ENCODE results near the gene AOC3.
A peak's percentile ranks its signal among the peaks of the same experiment; 100 is the strongest.

Gene AOC3

GRCh38 chr17:42845556-42845917 lies 5.5 kb upstream of the AOC3 start:
- no peaks in the 10 kb centered on the region for H3K79me2 ChIP-seq (ENCODE audit: control insufficient read depth, insufficient read depth, low read length, poor library complexity)
- no peak overlapping the region for H3K14ac ChIP-seq (ENCODE audit: low read length)
- H3K79me1 ChIP-seq (ENCODE audit: low read length) = no peaks in the 10 kb centered on the region
- H3K4me2 ChIP-seq (ENCODE audit: low read length) = no peak overlapping the region
- H3K9ac ChIP-seq (ENCODE audit: low read length) = no peak overlapping the region
- no peak for DNase-seq
- no peaks in the 10 kb centered on the region for H3K4me1 ChIP-seq (ENCODE audit: control insufficient read depth in 1 of 2, insufficient read depth in 2 of 2, low read length in 2 of 2)
- no peak overlapping the region for H2BK120ac ChIP-seq (ENCODE audit: insufficient read depth, low read length, poor library complexity)
- H4K8ac ChIP-seq (ENCODE audit: low read depth, low read length) = no peak overlapping the region
- no peak overlapping the region for H2AFZ ChIP-seq (ENCODE audit: insufficient read depth, low read length, poor library complexity)
- H3K27me3 ChIP-seq (ENCODE audit: insufficient read depth, low read length) = no peaks in the 10 kb centered on the region
- H3K4ac ChIP-seq (ENCODE audit: low read depth, low read length) = no peak overlapping the region
- H3K9me3 ChIP-seq (ENCODE audit: insufficient read depth, low read depth, low read length) = no peaks in the 10 kb centered on the region
- no peak overlapping the region for H2BK12ac ChIP-seq (ENCODE audit: low read length)
- no peak overlapping the region for H2AK5ac ChIP-seq (ENCODE audit: low read length)
- H3K4me3 ChIP-seq (ENCODE audit: low read depth, low read length) = no peak overlapping the region
- no peak overlapping the region for H2BK5ac ChIP-seq (ENCODE audit: low read depth, low read length, poor library complexity)
- no peak overlapping the region for H3K18ac ChIP-seq (ENCODE audit: low read length)
- no peak overlapping the region for H3K23ac ChIP-seq (ENCODE audit: low read length)
- H4K91ac ChIP-seq (ENCODE audit: low read depth, low read length) = no peak overlapping the region
- WGBS (ENCODE audit: extremely low coverage, insufficient coverage, insufficient read length) = no CpG with 5 or more reads among the region's 12 CpGs
- H3K27ac ChIP-seq (ENCODE audit: low read depth, low read length) = no peak overlapping the region
- H4K12ac ChIP-seq (ENCODE audit: low read depth, low read length) = no peak overlapping the region
- H3K36me3 ChIP-seq (ENCODE audit: control insufficient read depth in 1 of 2, insufficient read depth in 2 of 2, low read length in 2 of 2) = peaks cover 37 to 42% of the 10 kb centered on the region in 2 experiments

DNA sequence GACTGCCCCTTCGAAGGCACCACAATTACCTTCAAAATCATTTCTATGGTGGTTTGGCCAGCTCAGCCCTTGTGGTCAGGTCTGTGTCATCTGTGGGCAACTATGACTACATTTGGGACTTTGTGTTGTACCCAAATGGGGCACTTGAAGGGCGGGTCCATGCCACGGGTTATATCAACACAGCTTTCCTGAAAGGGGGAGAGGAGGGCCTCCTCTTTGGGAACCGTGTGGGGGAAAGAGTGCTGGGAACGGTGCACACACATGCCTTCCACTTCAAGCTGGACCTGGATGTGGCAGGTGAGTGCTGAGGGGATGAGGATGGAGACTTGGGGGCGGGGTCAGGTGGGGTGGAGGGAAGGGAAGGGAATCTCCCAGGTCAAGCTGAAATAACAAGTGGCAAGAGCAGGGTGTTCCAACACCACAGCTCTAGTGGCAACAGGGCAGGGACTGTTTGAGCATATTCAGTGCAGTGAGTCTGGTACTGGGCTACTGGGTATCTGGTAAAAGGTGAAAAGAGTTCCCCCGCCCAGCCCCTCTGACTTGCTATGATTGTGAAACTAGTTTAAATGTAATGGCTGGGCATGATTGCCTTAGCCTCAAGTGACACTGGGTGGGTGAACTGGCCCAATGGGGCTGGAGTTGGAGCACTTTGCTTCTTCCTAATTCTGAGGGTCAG lies 4.9 kb upstream of the AOC3 start:
- Histone ChIP-seq H3K79me1 (ENCODE audit: low read length) (no peaks in the 10 kb centered on the region), H3K4me1 (ENCODE audit: control insufficient read depth in 1 of 2, insufficient read depth in 2 of 2, low read length in 2 of 2) (no peaks in the 10 kb centered on the region), H3K18ac (ENCODE audit: low read length) (no peak overlapping the region), H2BK12ac (ENCODE audit: low read length) (no peak overlapping the region), H3K14ac (ENCODE audit: low read length) (no peak overlapping the region), H4K8ac (ENCODE audit: low read depth, low read length) (no peak overlapping the region), H3K27ac (ENCODE audit: low read depth, low read length) (no peak overlapping the region), H3K27me3 (ENCODE audit: insufficient read depth, low read length) (no peaks in the 10 kb centered on the region), H4K12ac (ENCODE audit: low read depth, low read length) (no peak overlapping the region), H2AFZ (ENCODE audit: insufficient read depth, low read length, poor library complexity) (no peak overlapping the region), H3K9me3 (ENCODE audit: insufficient read depth, low read depth, low read length) (no peaks in the 10 kb centered on the region), H3K23ac (ENCODE audit: low read length) (no peak overlapping the region), H2BK120ac (ENCODE audit: insufficient read depth, low read length, poor library complexity) (no peak overlapping the region), H2BK5ac (ENCODE audit: low read depth, low read length, poor library complexity) (no peak overlapping the region), H3K36me3 (ENCODE audit: control insufficient read depth in 1 of 2, insufficient read depth in 2 of 2, low read length in 2 of 2) (peaks cover 36 to 40% of the 10 kb centered on the region in 2 experiments), H3K4me3 (ENCODE audit: low read depth, low read length) (no peak overlapping the region), H3K79me2 (ENCODE audit: control insufficient read depth, insufficient read depth, low read length, poor library complexity) (no peaks in the 10 kb centered on the region), H3K4me2 (ENCODE audit: low read length) (no peak overlapping the region), H3K9ac (ENCODE audit: low read length) (no peak overlapping the region), H3K4ac (ENCODE audit: low read depth, low read length) (no peak overlapping the region), H4K91ac (ENCODE audit: low read depth, low read length) (no peak overlapping the region), H2AK5ac (ENCODE audit: low read length) (no peak overlapping the region)
- DNase-seq = no peak
- WGBS (ENCODE audit: extremely low coverage, insufficient coverage, insufficient read length) = no CpG with 5 or more reads among the region's 7 CpGs

DNA sequence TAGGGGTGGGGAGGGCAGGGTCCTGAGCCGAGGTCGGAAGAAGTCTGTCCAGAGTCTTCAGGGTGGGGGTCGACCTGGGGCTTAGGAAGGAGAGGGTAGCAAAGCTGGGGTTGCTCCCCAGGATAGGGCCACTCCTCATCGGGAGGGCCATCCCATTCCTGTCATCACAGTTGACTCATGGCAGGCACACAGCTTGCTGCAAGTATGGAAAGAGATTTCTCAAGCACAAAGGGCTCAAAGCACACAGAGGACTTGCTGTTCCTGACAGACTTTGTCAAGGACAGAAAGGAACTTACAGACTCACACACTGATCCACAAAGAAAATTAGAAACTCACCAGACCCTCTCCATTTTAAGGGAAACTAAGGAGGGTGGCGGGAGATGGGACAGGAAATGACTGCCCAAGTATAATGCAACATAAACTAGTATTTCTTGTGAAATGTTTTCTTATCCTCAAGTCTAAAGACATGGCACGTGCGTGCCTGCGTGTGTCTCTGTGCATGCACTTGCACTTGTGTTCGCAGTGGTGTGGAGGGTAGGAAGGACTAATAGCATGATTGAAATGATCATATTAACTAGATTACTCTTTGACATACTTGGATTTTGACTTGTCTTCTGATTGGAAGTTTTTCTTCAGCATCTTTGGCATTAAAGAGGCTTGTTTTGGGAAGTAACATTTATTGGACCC lies 4.3 kb upstream of the AOC3 start:
- no peak overlapping the region for H3K4ac ChIP-seq (ENCODE audit: low read depth, low read length)
- H2AK5ac ChIP-seq (ENCODE audit: low read length) = no peak overlapping the region
- no CpG with 5 or more reads among the region's 9 CpGs for WGBS (ENCODE audit: extremely low coverage, insufficient coverage, insufficient read length)
- no peak overlapping the region for H2BK12ac ChIP-seq (ENCODE audit: low read length)
- H3K4me3 ChIP-seq (ENCODE audit: low read depth, low read length) = no peak overlapping the region
- H3K27ac ChIP-seq (ENCODE audit: low read depth, low read length) = no peak overlapping the region
- no peaks in the 10 kb centered on the region for H3K79me2 ChIP-seq (ENCODE audit: control insufficient read depth, insufficient read depth, low read length, poor library complexity)
- H3K36me3 ChIP-seq (ENCODE audit: control insufficient read depth in 1 of 2, insufficient read depth in 2 of 2, low read length in 2 of 2) = peaks cover 33 to 34% of the 10 kb centered on the region in 2 experiments
- H3K27me3 ChIP-seq (ENCODE audit: insufficient read depth, low read length) = no peaks in the 10 kb centered on the region
- H2BK5ac ChIP-seq (ENCODE audit: low read depth, low read length, poor library complexity) = no peak overlapping the region
- no peak overlapping the region for H3K18ac ChIP-seq (ENCODE audit: low read length)
- no peak overlapping the region for H4K8ac ChIP-seq (ENCODE audit: low read depth, low read length)
- no peak overlapping the region for H3K4me2 ChIP-seq (ENCODE audit: low read length)
- H3K23ac ChIP-seq (ENCODE audit: low read length) = no peak overlapping the region
- H3K9ac ChIP-seq (ENCODE audit: low read length) = no peak overlapping the region
- no peaks in the 10 kb centered on the region for H3K79me1 ChIP-seq (ENCODE audit: low read length)
- H3K14ac ChIP-seq (ENCODE audit: low read length) = no peak overlapping the region
- DNase-seq = peak; percentile 12 to 15
- no peak overlapping the region for H2BK120ac ChIP-seq (ENCODE audit: insufficient read depth, low read length, poor library complexity)
- H2AFZ ChIP-seq (ENCODE audit: insufficient read depth, low read length, poor library complexity) = no peak overlapping the region
- H3K4me1 ChIP-seq (ENCODE audit: control insufficient read depth in 1 of 2, insufficient read depth in 2 of 2, low read length in 2 of 2) = no peaks in the 10 kb centered on the region
- H4K12ac ChIP-seq (ENCODE audit: low read depth, low read length) = no peak overlapping the region
- H3K9me3 ChIP-seq (ENCODE audit: insufficient read depth, low read depth, low read length) = no peaks in the 10 kb centered on the region
- H4K91ac ChIP-seq (ENCODE audit: low read depth, low read length) = no peak overlapping the region

DNA sequence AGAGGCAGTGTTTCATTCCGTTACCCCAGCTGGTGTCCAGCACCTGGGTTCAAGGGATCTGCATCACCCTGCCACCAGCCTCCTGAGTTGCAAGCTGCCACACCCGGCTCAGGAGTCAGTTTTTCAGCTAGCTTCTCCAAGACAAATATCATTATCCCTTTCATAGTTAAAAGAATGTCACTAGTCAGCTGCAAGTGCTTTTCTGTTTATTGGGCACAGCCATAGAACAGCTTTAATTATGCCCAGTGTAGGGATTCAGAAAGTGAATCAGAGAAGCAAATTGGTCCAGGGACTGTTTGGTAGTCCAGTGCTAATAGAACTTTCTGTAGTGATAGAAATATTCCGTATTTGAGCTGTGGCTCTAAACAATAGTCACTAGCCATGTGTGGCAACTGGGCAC lies 2.9 kb upstream of the AOC3 start:
- Histone ChIP-seq H3K9me3 (ENCODE audit: insufficient read depth, low read depth, low read length) (no peaks in the 10 kb centered on the region), H3K18ac (ENCODE audit: low read length) (no peak overlapping the region), H2AFZ (ENCODE audit: insufficient read depth, low read length, poor library complexity) (no peak overlapping the region), H3K79me1 (ENCODE audit: low read length) (no peaks in the 10 kb centered on the region), H2BK5ac (ENCODE audit: low read depth, low read length, poor library complexity) (no peak overlapping the region), H4K91ac (ENCODE audit: low read depth, low read length) (no peak overlapping the region), H4K8ac (ENCODE audit: low read depth, low read length) (no peak overlapping the region), H3K4me3 (ENCODE audit: low read depth, low read length) (no peak overlapping the region), H3K23ac (ENCODE audit: low read length) (no peak overlapping the region), H3K79me2 (ENCODE audit: control insufficient read depth, insufficient read depth, low read length, poor library complexity) (no peaks in the 10 kb centered on the region), H3K27me3 (ENCODE audit: insufficient read depth, low read length) (no peaks in the 10 kb centered on the region), H2AK5ac (ENCODE audit: low read length) (no peak overlapping the region), H3K36me3 (ENCODE audit: control insufficient read depth in 1 of 2, insufficient read depth in 2 of 2, low read length in 2 of 2) (peaks cover 24% of the 10 kb centered on the region in 2 experiments), H2BK120ac (ENCODE audit: insufficient read depth, low read length, poor library complexity) (no peak overlapping the region), H3K27ac (ENCODE audit: low read depth, low read length) (no peak overlapping the region), H3K14ac (ENCODE audit: low read length) (no peak overlapping the region), H3K9ac (ENCODE audit: low read length) (no peak overlapping the region), H4K12ac (ENCODE audit: low read depth, low read length) (no peak overlapping the region), H3K4me2 (ENCODE audit: low read length) (no peak overlapping the region), H3K4me1 (ENCODE audit: control insufficient read depth in 1 of 2, insufficient read depth in 2 of 2, low read length in 2 of 2) (no peaks in the 10 kb centered on the region), H2BK12ac (ENCODE audit: low read length) (no peak overlapping the region), H3K4ac (ENCODE audit: low read depth, low read length) (no peak overlapping the region)
- DNase-seq = no peak
- WGBS (ENCODE audit: extremely low coverage, insufficient coverage, insufficient read length) = no CpG with 5 or more reads among the region's 3 CpGs
